Muscle of leg (tissue), 11 donors: Measurements from ENCODE around the gene ITPK1. TPM values are rescaled to one million over a fixed set of nuclear protein-coding genes. Genes with fewer than 3 reads are reported as not detected.

Experiments
- DNase-seq: peaks from one replicate; pipeline ENCODE4 v3.0.0; 2013
- H3K27ac ChIP-seq: one replicate; pipeline ENCODE4 v1.5.1; 2013; ENCODE audit warnings: mild to moderate bottlenecking, low read length, control low read depth
- H3K27me3 ChIP-seq: one replicate; pipeline ENCODE4 v1.6.1; 2013; ENCODE audit warnings: low read length; ENCODE audit not compliant: control insufficient read depth, insufficient read depth
- H3K36me3 ChIP-seq: one replicate; pipeline ENCODE4 v1.6.1; 2013; ENCODE audit warnings: low read length; ENCODE audit not compliant: control insufficient read depth, insufficient read depth
- H3K4me1 ChIP-seq: one replicate; pipeline ENCODE4 v1.6.1; 2013; ENCODE audit warnings: low read length; ENCODE audit not compliant: control insufficient read depth, insufficient read depth
- H3K4me3 ChIP-seq: one replicate; pipeline ENCODE4 v1.5.1; 2013; ENCODE audit warnings: low read length, control low read depth
- H3K9me3 ChIP-seq: replicated peaks from 2 replicates; pipeline ENCODE4 v1.6.1; 2013; ENCODE audit warnings: low read depth, low read length; ENCODE audit not compliant: control insufficient read depth
- WGBS: methylation state at CpG from one replicate; pipeline ENCODE4 v1.1.5; 2013; ENCODE audit warnings: missing lambda C conversion rate; ENCODE audit not compliant: insufficient coverage; 5-methylcytosine and 5-hydroxymethylcytosine counted together
- polyA plus RNA-seq, 8 donors: library from polyadenylated mRNA; unstranded; fragments of 120-200 nt; gene quantifications; one replicate each; pipeline versions ENCODE4 v1.2.1 to v1.2.3, GENCODE V29; 2013; ENCODE audit warnings: inconsistent platforms in 1 of 8, low replicate concordance in 1 of 8; ENCODE audit not compliant: insufficient read length in 8 of 8, insufficient read depth in 1 of 8
- total RNA-seq: library from RNA; stranded (reverse); fragments of 120-200 nt; gene quantifications from one replicate; pipeline ENCODE4 v1.2.4, GENCODE V29; 2013

ITPK1 gene
- total and polyA plus RNA-seq, 9 donors = 10.0 to 25.7 (median 17.5) TPM

GRCh38 chr14:92925446-92925845, 190.3 kb downstream of the ITPK1 start:
- H3K4me3 ChIP-seq = no peak overlapping the region
- no peaks in the 10 kb centered on the region for H3K9me3 ChIP-seq
- 76% methylated on average over 5 of the region's 6 CpGs for WGBS
- peaks cover 28% of the 10 kb centered on the region for H3K27me3 ChIP-seq
- H3K27ac ChIP-seq = no peak overlapping the region
- no peak for DNase-seq
- H3K4me1 ChIP-seq = peaks cover 2% of the 10 kb centered on the region
- no peaks in the 10 kb centered on the region for H3K36me3 ChIP-seq

GRCh38 chr14:92924247-92924646, 191.5 kb downstream of the ITPK1 start:
- 38% methylated on average over 4 of the region's 5 CpGs for WGBS
- no peak overlapping the region for H3K27ac ChIP-seq
- no peaks in the 10 kb centered on the region for H3K9me3 ChIP-seq
- peaks cover 29% of the 10 kb centered on the region for H3K27me3 ChIP-seq
- DNase-seq = no peak
- H3K36me3 ChIP-seq = no peaks in the 10 kb centered on the region
- no peak overlapping the region for H3K4me3 ChIP-seq
- H3K4me1 ChIP-seq = peaks cover 2% of the 10 kb centered on the region

- WGBS = 35% methylated on average over 5 of the region's 8 CpGs
- Histone ChIP-seq H3K27ac (no peak overlapping the region), H3K27me3 (peaks cover 31% of the 10 kb centered on the region), H3K4me1 (peaks cover 2% of the 10 kb centered on the region), H3K9me3 (no peaks in the 10 kb centered on the region), H3K36me3 (no peaks in the 10 kb centered on the region), H3K4me3 (no peak overlapping the region)
- DNase-seq = no peak
These were observed 192.0 kb downstream of the ITPK1 start for GRCh38 chr14:92923744-92924103.

- WGBS = under 1% methylated on average over 80 of the region's 86 CpGs
- Histone ChIP-seq H3K4me3 (no peak within 1 kb of the TSS), H3K27me3 (peaks cover 31% of the 10 kb centered on the region)
These were observed 192.6 kb downstream of the ITPK1 start, which contains the start of gene CHGA for GRCh38 chr14:92922883-92923743. CHGA (plus strand) TSS chr14:92923150; CDS start chr14:92923360, 210 bp downstream.

GRCh38 chr14:92922155-92922735, 193.5 kb downstream of the ITPK1 start:
- H3K36me3 ChIP-seq = no peaks in the 10 kb centered on the region
- no peak overlapping the region for H3K4me3 ChIP-seq
- H3K27ac ChIP-seq = no peak overlapping the region
- no CpG with 5 or more reads among the region's 4 CpGs for WGBS
- no peak for DNase-seq
- H3K4me1 ChIP-seq = peaks cover 2% of the 10 kb centered on the region
- H3K9me3 ChIP-seq = no peaks in the 10 kb centered on the region
- H3K27me3 ChIP-seq = peaks cover 31% of the 10 kb centered on the region

More at GRCh38 chr14:92922883-92923743, 192.6 kb downstream of the ITPK1 start, which contains the start of gene CHGA:
- peaks cover 2% of the 10 kb centered on the region for H3K4me1 ChIP-seq
- H3K36me3 ChIP-seq = no peaks in the 10 kb centered on the region
- DNase-seq = peak; percentile 71
- no peaks in the 10 kb centered on the region for H3K9me3 ChIP-seq
- H3K27ac ChIP-seq = no peak within 1 kb of the TSS

GRCh38 chr14:92920001-92920400, 195.7 kb downstream of the ITPK1 start:
- Histone ChIP-seq H3K27ac (no peak overlapping the region), H3K4me1 (peaks cover 2% of the 10 kb centered on the region), H3K4me3 (no peak overlapping the region), H3K9me3 (no peaks in the 10 kb centered on the region), H3K27me3 (peaks cover 31% of the 10 kb centered on the region), H3K36me3 (no peaks in the 10 kb centered on the region)
- 94% methylated on average over 15 of the region's 15 CpGs for WGBS
- no peak for DNase-seq

GRCh38 chr14:92917956-92918355, 197.8 kb downstream of the ITPK1 start:
- DNase-seq = no peak
- no peaks in the 10 kb centered on the region for H3K36me3 ChIP-seq
- peaks cover 18% of the 10 kb centered on the region for H3K27me3 ChIP-seq
- no peak overlapping the region for H3K4me3 ChIP-seq
- no peak overlapping the region for H3K27ac ChIP-seq
- no peaks in the 10 kb centered on the region for H3K9me3 ChIP-seq
- 76% methylated on average over 7 of the region's 7 CpGs for WGBS
- H3K4me1 ChIP-seq = peaks cover 2% of the 10 kb centered on the region

- Histone ChIP-seq H3K27ac (no peak overlapping the region), H3K4me1 (no peaks in the 10 kb centered on the region), H3K27me3 (peaks cover 12% of the 10 kb centered on the region), H3K36me3 (no peaks in the 10 kb centered on the region), H3K4me3 (no peak overlapping the region), H3K9me3 (no peaks in the 10 kb centered on the region)
- 59% methylated on average over 7 of the region's 14 CpGs for WGBS
- DNase-seq = no peak
These were observed 198.4 kb downstream of the ITPK1 start for GRCh38 chr14:92917041-92917940.

GRCh38 chr14:92916201-92916600, 199.5 kb downstream of the ITPK1 start:
- no peaks in the 10 kb centered on the region for H3K4me1 ChIP-seq
- H3K9me3 ChIP-seq = no peaks in the 10 kb centered on the region
- DNase-seq = no peak
- no peaks in the 10 kb centered on the region for H3K36me3 ChIP-seq
- H3K27ac ChIP-seq = no peak overlapping the region
- peaks cover 6% of the 10 kb centered on the region for H3K27me3 ChIP-seq
- 72% methylated on average over 4 of the region's 4 CpGs for WGBS
- H3K4me3 ChIP-seq = no peak overlapping the region
